Astrocyte of the spinal cord (primary cell): Measurements from ENCODE around the gene FBXO39.

Experiments used
- DNase-seq: peaks from one replicate; pipeline ENCODE4 v3.0.0; 2011; ENCODE audit warnings: low read depth, low spot score
- H3K4me3 ChIP-seq: 2 replicates; pipeline ENCODE4 v1.5.1; 2011; ENCODE audit warnings: low read depth, mild to moderate bottlenecking, low read length, moderate library complexity
- in situ Hi-C: cut with HindIII; loops from 2 replicates; pipeline ENCODE4 v1.10.0; 2017; ENCODE audit warnings: low sequenced_read_pairs
- TF ChIP-seq, protein P1 (sequence below): IDR thresholded peaks from 2 replicates; pipeline ENCODE4 v1.5.1; 2012; ENCODE audit warnings: low read depth, mild to moderate bottlenecking, low read length, inconsistent platforms

FBXO39 gene

DNA sequence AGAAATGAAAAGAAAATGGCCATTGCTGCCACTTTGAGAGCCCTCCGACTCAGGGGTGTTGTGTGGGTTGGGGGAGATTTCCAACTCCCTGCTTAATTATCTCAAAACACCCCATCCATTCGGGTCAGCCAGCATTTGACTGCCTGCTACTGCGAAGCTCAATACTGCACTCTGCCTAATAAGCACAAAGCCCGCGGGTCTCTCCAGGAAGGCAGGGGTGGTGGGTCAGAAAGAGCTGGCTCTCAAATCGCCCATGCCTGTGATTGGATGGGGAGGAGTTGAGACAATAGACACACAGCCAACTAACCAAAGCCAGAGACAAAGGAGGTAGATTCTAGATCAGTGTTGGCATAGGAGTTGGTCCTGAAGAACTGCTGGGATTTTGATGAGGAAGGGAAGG, 22.5 kb upstream of the FBXO39 start:
- DNase-seq: peak; percentile 22
- H3K4me3 ChIP-seq: no peak overlapping the region
- TF ChIP-seq, protein P1, sequence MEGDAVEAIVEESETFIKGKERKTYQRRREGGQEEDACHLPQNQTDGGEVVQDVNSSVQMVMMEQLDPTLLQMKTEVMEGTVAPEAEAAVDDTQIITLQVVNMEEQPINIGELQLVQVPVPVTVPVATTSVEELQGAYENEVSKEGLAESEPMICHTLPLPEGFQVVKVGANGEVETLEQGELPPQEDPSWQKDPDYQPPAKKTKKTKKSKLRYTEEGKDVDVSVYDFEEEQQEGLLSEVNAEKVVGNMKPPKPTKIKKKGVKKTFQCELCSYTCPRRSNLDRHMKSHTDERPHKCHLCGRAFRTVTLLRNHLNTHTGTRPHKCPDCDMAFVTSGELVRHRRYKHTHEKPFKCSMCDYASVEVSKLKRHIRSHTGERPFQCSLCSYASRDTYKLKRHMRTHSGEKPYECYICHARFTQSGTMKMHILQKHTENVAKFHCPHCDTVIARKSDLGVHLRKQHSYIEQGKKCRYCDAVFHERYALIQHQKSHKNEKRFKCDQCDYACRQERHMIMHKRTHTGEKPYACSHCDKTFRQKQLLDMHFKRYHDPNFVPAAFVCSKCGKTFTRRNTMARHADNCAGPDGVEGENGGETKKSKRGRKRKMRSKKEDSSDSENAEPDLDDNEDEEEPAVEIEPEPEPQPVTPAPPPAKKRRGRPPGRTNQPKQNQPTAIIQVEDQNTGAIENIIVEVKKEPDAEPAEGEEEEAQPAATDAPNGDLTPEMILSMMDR: no peak
- in situ Hi-C loops: no loop called here

DNA sequence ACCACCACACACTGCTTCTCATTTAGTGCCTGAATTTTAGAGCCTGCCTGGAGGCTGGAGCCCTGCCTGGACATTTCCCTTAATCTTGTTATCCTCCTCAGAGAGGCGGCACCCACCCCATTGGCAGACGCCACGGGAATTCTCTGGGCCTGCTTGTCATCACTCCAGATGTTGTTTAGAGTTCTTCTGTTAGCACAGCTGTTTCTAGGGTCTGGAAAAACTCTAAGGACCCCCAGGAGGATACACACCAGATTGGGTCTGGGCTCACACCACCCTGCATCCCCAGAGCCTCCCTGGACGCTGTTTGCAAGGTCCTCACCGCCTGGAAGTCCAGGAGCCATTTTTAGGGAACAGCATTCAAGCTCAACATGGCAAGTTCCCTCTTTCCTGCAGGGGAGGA, 20.7 kb upstream of the FBXO39 start:
- no peak overlapping the region for H3K4me3 ChIP-seq
- peak; percentile 18 for DNase-seq
- TF ChIP-seq, protein P1: no peak
- in situ Hi-C loops: no loop called here

DNA sequence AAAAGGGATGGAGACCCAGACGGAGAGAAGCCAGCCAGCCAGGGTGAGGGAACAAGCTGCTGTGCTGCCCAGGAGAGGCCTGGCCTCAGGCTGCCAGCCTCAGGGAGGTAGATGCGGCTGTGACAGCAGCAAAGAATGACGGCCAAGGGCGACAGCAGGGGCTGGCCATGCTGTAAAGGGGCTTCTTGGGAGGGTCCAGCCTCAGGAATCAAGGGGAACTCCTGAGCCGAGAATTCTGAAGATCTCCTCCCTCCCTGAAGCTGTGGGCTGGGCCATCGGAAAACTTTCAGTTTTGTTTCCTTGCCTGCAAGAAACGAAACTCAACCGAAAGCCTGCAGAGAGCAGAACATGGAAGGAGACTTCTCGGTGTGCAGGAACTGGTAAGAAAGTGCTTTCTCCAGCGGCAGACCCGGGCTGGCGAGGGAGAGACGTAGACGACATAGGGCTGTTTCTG, 20.3 kb upstream of the FBXO39 start, which contains the start of gene XAF1:
Gene XAF1 (plus strand): TSS at position 316 of the 454 bp plus-strand sequence. CDS start 33 bp downstream, at position 349.
- peak within 1 kb of the TSS; percentile 33 for H3K4me3 ChIP-seq
- TF ChIP-seq, protein P1: no peak
- in situ Hi-C loops: no loop called here
- peak; percentile 54 for DNase-seq

DNA sequence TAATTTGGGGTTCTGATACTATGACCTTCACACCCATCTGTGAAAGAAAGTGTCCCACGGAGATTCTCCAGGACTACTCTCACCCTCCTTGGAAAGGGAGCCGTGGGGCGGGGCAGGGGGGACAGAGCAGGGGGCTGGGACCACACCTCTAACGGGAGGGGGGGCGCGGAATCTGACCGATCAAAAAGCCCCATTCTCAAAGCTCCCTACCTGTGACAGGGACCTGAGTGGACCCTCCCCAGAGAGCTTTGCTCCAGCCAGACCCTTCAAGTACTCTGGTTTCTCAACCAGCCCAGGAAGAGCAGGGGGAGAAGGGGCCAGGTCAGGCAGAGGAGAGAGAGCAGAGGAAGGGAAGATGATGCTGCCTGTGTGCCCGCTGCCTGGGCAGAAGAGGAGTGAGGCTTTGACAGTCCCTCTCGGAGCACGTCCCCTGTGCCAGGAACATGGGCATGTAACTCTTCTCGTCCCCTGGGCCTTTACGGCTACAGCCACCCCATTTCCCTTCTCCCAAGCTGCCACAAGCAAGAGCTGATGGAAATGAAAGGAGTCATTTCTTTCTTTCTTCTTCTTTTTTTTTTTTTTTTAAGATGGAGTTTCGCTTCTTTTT, 19.5 kb upstream of the FBXO39 start:
- TF ChIP-seq, protein P1: no peak
- peak overlapping the region; percentile 33 for H3K4me3 ChIP-seq
- no peak for DNase-seq
- in situ Hi-C loops: no loop called here

DNA sequence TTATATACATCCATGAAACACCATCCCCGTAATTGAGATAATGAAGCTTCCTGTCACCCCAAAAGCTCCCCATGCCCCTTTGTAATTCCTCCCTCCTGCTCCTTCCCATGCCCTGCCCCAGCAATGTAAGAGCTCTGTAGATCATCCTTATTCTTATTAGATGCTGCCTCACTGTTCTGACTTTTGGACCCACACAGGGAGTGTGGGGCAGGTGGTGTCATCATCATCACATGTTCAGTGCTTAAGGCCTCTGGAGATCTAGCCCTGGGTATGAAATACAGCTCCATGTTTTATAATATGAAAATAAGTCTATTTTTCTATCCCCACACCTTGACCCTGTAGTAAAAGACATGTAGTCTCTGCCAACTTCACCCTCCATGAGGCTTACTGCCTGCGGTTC, 18.3 kb upstream of the FBXO39 start:
- no peak overlapping the region for H3K4me3 ChIP-seq
- TF ChIP-seq, protein P1: no peak
- in situ Hi-C loops: no loop called here
- DNase-seq: no peak

DNA sequence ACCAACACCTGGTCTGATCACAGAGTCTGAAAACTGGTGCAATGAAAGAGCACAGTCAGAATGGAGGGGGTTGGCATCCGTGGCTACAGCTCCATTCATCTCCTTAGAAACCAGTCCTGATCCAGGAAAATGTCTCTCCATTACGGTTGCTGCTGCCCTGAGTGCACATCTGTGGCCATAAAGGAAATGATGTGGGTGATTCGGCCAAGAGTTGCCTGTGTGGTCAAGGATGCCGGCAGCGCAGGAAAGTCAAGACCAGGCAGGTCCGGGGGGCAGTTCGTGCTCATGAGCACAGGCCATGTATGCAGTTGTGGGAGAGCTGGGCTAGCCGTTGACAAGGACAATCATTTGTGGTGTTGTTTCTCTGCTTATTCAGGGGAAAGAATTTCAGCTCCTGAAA, 14.2 kb upstream of the FBXO39 start:
- TF ChIP-seq, protein P1: no peak
- in situ Hi-C loops: no loop called here
- DNase-seq: peak; percentile 38
- H3K4me3 ChIP-seq: no peak overlapping the region
